ENCODE results near the gene USP14.

DNA sequence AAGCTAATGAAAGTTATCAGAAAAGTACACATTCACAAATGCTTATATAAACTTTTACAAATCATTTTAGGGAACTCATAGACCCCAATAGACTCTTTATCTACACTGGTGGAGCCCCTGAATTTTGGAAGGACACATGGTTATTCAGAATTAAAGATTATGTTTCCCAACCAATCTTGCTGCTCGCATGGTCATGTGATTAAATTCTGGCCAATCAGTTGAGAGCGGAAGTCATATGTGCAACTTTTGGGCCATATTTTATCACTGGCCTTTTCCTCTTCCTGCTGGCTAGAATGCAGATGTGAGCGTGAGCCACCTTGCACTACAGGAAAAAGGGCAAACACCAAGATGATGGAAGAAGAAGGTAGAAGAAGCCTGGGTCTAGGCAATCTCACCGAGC is 89.7 kb downstream of the USP14 start:
- TF ChIP-seq POLR2A (IDR thresholded peaks at IDR 0.05; ENCODE audit: low read length) (no peak), EP300 (IDR thresholded peaks at IDR 0.05) (no peak), JUN (IDR thresholded peaks at IDR 0.05) (no peak), RNF2 (IDR thresholded peaks at IDR 0.05; ENCODE audit: borderline replicate concordance, low read depth) (no peak), CHD4 (IDR thresholded peaks at IDR 0.05; ENCODE audit: borderline replicate concordance) (no peak), PHF8 (IDR thresholded peaks at IDR 0.05; ENCODE audit: borderline replicate concordance, low read depth) (no peak)
- TF ChIP-seq, protein P1, sequence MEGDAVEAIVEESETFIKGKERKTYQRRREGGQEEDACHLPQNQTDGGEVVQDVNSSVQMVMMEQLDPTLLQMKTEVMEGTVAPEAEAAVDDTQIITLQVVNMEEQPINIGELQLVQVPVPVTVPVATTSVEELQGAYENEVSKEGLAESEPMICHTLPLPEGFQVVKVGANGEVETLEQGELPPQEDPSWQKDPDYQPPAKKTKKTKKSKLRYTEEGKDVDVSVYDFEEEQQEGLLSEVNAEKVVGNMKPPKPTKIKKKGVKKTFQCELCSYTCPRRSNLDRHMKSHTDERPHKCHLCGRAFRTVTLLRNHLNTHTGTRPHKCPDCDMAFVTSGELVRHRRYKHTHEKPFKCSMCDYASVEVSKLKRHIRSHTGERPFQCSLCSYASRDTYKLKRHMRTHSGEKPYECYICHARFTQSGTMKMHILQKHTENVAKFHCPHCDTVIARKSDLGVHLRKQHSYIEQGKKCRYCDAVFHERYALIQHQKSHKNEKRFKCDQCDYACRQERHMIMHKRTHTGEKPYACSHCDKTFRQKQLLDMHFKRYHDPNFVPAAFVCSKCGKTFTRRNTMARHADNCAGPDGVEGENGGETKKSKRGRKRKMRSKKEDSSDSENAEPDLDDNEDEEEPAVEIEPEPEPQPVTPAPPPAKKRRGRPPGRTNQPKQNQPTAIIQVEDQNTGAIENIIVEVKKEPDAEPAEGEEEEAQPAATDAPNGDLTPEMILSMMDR (IDR thresholded peaks at IDR 0.05) = no peak
- TF ChIP-seq, protein P2, sequence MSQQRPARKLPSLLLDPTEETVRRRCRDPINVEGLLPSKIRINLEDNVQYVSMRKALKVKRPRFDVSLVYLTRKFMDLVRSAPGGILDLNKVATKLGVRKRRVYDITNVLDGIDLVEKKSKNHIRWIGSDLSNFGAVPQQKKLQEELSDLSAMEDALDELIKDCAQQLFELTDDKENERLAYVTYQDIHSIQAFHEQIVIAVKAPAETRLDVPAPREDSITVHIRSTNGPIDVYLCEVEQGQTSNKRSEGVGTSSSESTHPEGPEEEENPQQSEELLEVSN (IDR thresholded peaks at IDR 0.05; ENCODE audit: borderline replicate concordance, low read depth) = no peak
- TF ChIP-seq, protein P3, sequence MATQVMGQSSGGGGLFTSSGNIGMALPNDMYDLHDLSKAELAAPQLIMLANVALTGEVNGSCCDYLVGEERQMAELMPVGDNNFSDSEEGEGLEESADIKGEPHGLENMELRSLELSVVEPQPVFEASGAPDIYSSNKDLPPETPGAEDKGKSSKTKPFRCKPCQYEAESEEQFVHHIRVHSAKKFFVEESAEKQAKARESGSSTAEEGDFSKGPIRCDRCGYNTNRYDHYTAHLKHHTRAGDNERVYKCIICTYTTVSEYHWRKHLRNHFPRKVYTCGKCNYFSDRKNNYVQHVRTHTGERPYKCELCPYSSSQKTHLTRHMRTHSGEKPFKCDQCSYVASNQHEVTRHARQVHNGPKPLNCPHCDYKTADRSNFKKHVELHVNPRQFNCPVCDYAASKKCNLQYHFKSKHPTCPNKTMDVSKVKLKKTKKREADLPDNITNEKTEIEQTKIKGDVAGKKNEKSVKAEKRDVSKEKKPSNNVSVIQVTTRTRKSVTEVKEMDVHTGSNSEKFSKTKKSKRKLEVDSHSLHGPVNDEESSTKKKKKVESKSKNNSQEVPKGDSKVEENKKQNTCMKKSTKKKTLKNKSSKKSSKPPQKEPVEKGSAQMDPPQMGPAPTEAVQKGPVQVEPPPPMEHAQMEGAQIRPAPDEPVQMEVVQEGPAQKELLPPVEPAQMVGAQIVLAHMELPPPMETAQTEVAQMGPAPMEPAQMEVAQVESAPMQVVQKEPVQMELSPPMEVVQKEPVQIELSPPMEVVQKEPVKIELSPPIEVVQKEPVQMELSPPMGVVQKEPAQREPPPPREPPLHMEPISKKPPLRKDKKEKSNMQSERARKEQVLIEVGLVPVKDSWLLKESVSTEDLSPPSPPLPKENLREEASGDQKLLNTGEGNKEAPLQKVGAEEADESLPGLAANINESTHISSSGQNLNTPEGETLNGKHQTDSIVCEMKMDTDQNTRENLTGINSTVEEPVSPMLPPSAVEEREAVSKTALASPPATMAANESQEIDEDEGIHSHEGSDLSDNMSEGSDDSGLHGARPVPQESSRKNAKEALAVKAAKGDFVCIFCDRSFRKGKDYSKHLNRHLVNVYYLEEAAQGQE (IDR thresholded peaks at IDR 0.05) = no peak
